H1 (cell line): ENCODE results near the gene NOL9. TPM values are rescaled to one million over a fixed set of nuclear protein-coding genes. Genes with fewer than 3 reads are reported as not detected.

Experiments
- CTCF ChIA-PET: fragments of 300-600 bp; sonication (Branson Sonifier 250); formaldehyde crosslinking; loops from one replicate; lab custom pipeline; 2021; ENCODE audit not compliant: partially characterized antibody; lab: Charles Lee
- POLR2A ChIA-PET: fragments of 300-600 bp; sonication (Branson Sonifier 250); formaldehyde crosslinking; loops from one replicate; lab custom pipeline; 2021; ENCODE audit warnings: inconsistent platforms; ENCODE audit not compliant: partially characterized antibody; lab: Charles Lee
- DNase-seq, 2 experiments: peaks; one replicate each; pipeline versions ENCODE4 v3.0.0 to v3.0.0-alpha.2; 2010 to 2022; ENCODE audit warnings: low spot score in 2 of 2, low read depth in 1 of 2, mixed read lengths in 1 of 2
- FAIRE-seq: peaks from 2 replicates; lab custom pipeline; 2011; peaks lifted over from hg19 to GRCh38; lab: Jason Lieb, UNC
- H2AFZ ChIP-seq: 2 replicates; pipeline ENCODE4 v1.8.1; 2012; ENCODE audit warnings: low read length, inconsistent platforms
- H2AK5ac ChIP-seq: 2 replicates; pipeline ENCODE4 v1.6.1; 2013; ENCODE audit warnings: low read depth, low read length
- H2BK120ac ChIP-seq: replicated peaks from 2 replicates; pipeline ENCODE3; 2013; ENCODE audit warnings: low read depth, low read length, inconsistent platforms
- H2BK12ac ChIP-seq: 2 replicates; pipeline ENCODE4 v1.6.1; 2013; ENCODE audit warnings: low read depth, low read length
- H2BK15ac ChIP-seq: 2 replicates; pipeline ENCODE4 v1.6.1; 2013; ENCODE audit warnings: low read length
- H2BK20ac ChIP-seq: 2 replicates; pipeline ENCODE4 v1.6.1; 2013; ENCODE audit warnings: low read length
- H2BK5ac ChIP-seq: 2 replicates; pipeline ENCODE4 v1.6.1; 2013; ENCODE audit warnings: low read depth, low read length
- H3K14ac ChIP-seq: 2 replicates; pipeline ENCODE4 v1.6.1; 2013; ENCODE audit warnings: inconsistent platforms; ENCODE audit not compliant: insufficient read length
- H3K18ac ChIP-seq: 2 replicates; pipeline ENCODE4 v1.6.1; 2013; ENCODE audit warnings: low read length; ENCODE audit errors: extremely low read depth
- H3K23ac ChIP-seq: 2 replicates; pipeline ENCODE4 v1.6.1; 2013; ENCODE audit warnings: inconsistent platforms; ENCODE audit not compliant: insufficient read length
- H3K23me2 ChIP-seq: 2 replicates; pipeline ENCODE4 v1.6.1; 2013; ENCODE audit warnings: low read depth, low read length
- H3K27ac ChIP-seq: 2 replicates; pipeline ENCODE4 v1.6.1; 2011; ENCODE audit warnings: low read depth, low read length, inconsistent platforms
- H3K27me3 ChIP-seq, 4 experiments: replicated peaks in 1 of 4; 1 replicate in 1 of 4; 2 replicates in 3 of 4; pipeline versions ENCODE4 v1.6.1 to v1.8.1; 2011 to 2013; ENCODE audit warnings: low read length in 3 of 4, mild to moderate bottlenecking in 3 of 4, inconsistent platforms in 2 of 4, mixed read lengths in 2 of 4, moderate library complexity in 1 of 4; ENCODE audit not compliant: control insufficient read depth in 3 of 4, insufficient read depth in 3 of 4; ENCODE audit errors: extremely low read depth in 1 of 4
- H3K36me3 ChIP-seq, 4 experiments: 2 replicates each; pipeline versions ENCODE4 v1.6.1 to v1.8.1; 2011 to 2013; ENCODE audit warnings: mild to moderate bottlenecking in 4 of 4, low read length in 3 of 4, moderate library complexity in 2 of 4, control low read depth in 1 of 4, inconsistent platforms in 1 of 4; ENCODE audit not compliant: insufficient read depth in 4 of 4, control insufficient read depth in 2 of 4
- H3K4ac ChIP-seq: replicated peaks from 2 replicates; pipeline ENCODE3; 2013; ENCODE audit warnings: low read length, low read depth, mixed read lengths, inconsistent platforms; ENCODE audit not compliant: insufficient read length
- H3K4me1 ChIP-seq, 4 experiments: replicated peaks in 1 of 4; 1 replicate in 1 of 4; 2 replicates in 3 of 4; pipeline versions ENCODE4 v1.6.1 to v1.8.1; 2011 to 2013; ENCODE audit warnings: low read length in 3 of 4, inconsistent platforms in 2 of 4, mixed read lengths in 1 of 4; ENCODE audit not compliant: insufficient read depth in 4 of 4, control insufficient read depth in 3 of 4
- H3K4me2 ChIP-seq, 2 experiments: 2 replicates each; pipeline versions ENCODE4 v1.6.1 to v1.8.1; 2011 to 2013; ENCODE audit warnings: low read depth in 2 of 2, low read length in 2 of 2, control low read depth in 1 of 2, inconsistent platforms in 1 of 2, mild to moderate bottlenecking in 1 of 2; ENCODE audit not compliant: insufficient read depth in 1 of 2
- H3K4me3 ChIP-seq, 4 experiments: fragments of 200-600, 300-600 bp in 1 of 4; sonication (generic), shearing (Covaris generic), sonication (Bioruptor Twin) in 1 of 4; 2 replicates each; pipeline versions ENCODE4 v1.5.1 to v1.8.1; 2011 to 2016; ENCODE audit warnings: low read length in 4 of 4, low read depth in 3 of 4, control low read depth in 2 of 4, inconsistent platforms in 2 of 4, mild to moderate bottlenecking in 2 of 4, mixed read lengths in 1 of 4, moderate library complexity in 1 of 4; ENCODE audit not compliant: insufficient read depth in 2 of 4; ENCODE audit errors: extremely low read depth in 1 of 4
- H3K56ac ChIP-seq: replicated peaks from 2 replicates; pipeline ENCODE3; 2013; ENCODE audit warnings: low read depth, mild to moderate bottlenecking, mixed read lengths, low read length, inconsistent platforms; ENCODE audit not compliant: insufficient read length
- H3K79me1 ChIP-seq: 2 replicates; pipeline ENCODE4 v1.6.1; 2013; ENCODE audit warnings: low read depth, low read length, control low read depth
- H3K79me2 ChIP-seq, 2 experiments: 2 replicates each; pipeline versions ENCODE4 v1.6.1 to v1.8.1; 2012 to 2013; ENCODE audit warnings: low read length in 2 of 2, mild to moderate bottlenecking in 2 of 2, inconsistent platforms in 1 of 2; ENCODE audit not compliant: insufficient read depth in 2 of 2, control insufficient read depth in 1 of 2
- H3K9ac ChIP-seq, 4 experiments: replicated peaks in 1 of 4; 1 replicate in 1 of 4; 2 replicates in 3 of 4; pipeline versions ENCODE4 v1.6.1 to v1.8.1; 2011 to 2013; ENCODE audit warnings: low read depth in 3 of 4, low read length in 3 of 4, control low read depth in 2 of 4, mild to moderate bottlenecking in 2 of 4, moderate library complexity in 2 of 4, inconsistent platforms in 1 of 4; ENCODE audit errors: extremely low read depth in 1 of 4
- H3K9me3 ChIP-seq, 2 experiments: 2 replicates each; pipeline versions ENCODE4 v1.6.1 to v1.8.1; 2012 to 2013; ENCODE audit warnings: mild to moderate bottlenecking in 2 of 2, moderate library complexity in 2 of 2, control low read depth in 1 of 2, inconsistent platforms in 1 of 2, low read depth in 1 of 2, low read length in 1 of 2, mixed read lengths in 1 of 2; ENCODE audit not compliant: insufficient read depth in 2 of 2
- H4K20me1 ChIP-seq, 2 experiments: replicated peaks in 1 of 2; 2 replicates each; pipeline versions ENCODE3 to v1.8.1; 2011 to 2013; ENCODE audit warnings: inconsistent platforms in 2 of 2, low read length in 2 of 2, mild to moderate bottlenecking in 1 of 2; ENCODE audit not compliant: insufficient read depth in 2 of 2, control insufficient read depth in 1 of 2
- H4K5ac ChIP-seq: 2 replicates; pipeline ENCODE4 v1.6.1; 2013; ENCODE audit warnings: low read length, low read depth, mixed read lengths, inconsistent platforms; ENCODE audit not compliant: insufficient read length
- H4K8ac ChIP-seq: 2 replicates; pipeline ENCODE4 v1.8.0; 2013; ENCODE audit warnings: mild to moderate bottlenecking, moderate library complexity, low read length, inconsistent platforms; ENCODE audit not compliant: insufficient read depth; ENCODE audit errors: extremely low read depth
- H4K91ac ChIP-seq: replicated peaks from 2 replicates; pipeline ENCODE3; 2013; ENCODE audit warnings: low read length, mixed read lengths, inconsistent platforms; ENCODE audit not compliant: insufficient read length
- BACH1 ChIP-seq: IDR thresholded peaks from 2 replicates; pipeline ENCODE4 v1.6.1; 2012; ENCODE audit warnings: low read length, improper control_type of control experiment
- CTBP2 ChIP-seq: IDR thresholded peaks from 2 replicates; pipeline ENCODE4 v1.7.0; 2011; ENCODE audit warnings: borderline replicate concordance, mild to moderate bottlenecking, moderate library complexity, mixed read lengths, low read length; ENCODE audit not compliant: insufficient read depth, insufficient read length
- JUN ChIP-seq: IDR thresholded peaks from 2 replicates; pipeline ENCODE4 v1.6.1; 2011; ENCODE audit warnings: low read depth, mild to moderate bottlenecking, improper control_type of control experiment, low read length
- MAFK ChIP-seq: IDR thresholded peaks from 2 replicates; pipeline ENCODE4 v1.6.1; 2012; ENCODE audit warnings: low read depth, mild to moderate bottlenecking, improper control_type of control experiment, low read length
- TCF12 ChIP-seq: IDR thresholded peaks from 2 replicates; pipeline ENCODE4 v1.6.1; 2011; ENCODE audit warnings: low read depth, mild to moderate bottlenecking, low read length
- USF2 ChIP-seq: IDR thresholded peaks from 2 replicates; pipeline ENCODE4 v1.6.1; 2011; ENCODE audit warnings: low read length, improper control_type of control experiment
- WGBS, 2 experiments: shearing (Covaris generic) in 1 of 2; methylation state at CpG; one replicate each; pipeline versions ENCODE4 v1.1.6 to v1.1.7; 2013 to 2015; ENCODE audit warnings: low lambda C conversion rate in 2 of 2, mixed read lengths in 2 of 2, inconsistent platforms in 1 of 2, low coverage in 1 of 2, missing lambda C conversion rate in 1 of 2; ENCODE audit not compliant: insufficient replicate concordance in 2 of 2, insufficient coverage in 1 of 2, insufficient read length in 1 of 2; ENCODE audit errors: extremely low coverage in 1 of 2, missing lambda C conversion rate in 1 of 2; 5-methylcytosine and 5-hydroxymethylcytosine counted together
- polyA plus RNA-seq, 7 experiments: library from polyadenylated mRNA; depleted of rRNA in 3 of 7; stranded (reverse) in 5 of 7; unstranded in 2 of 7; fragments of >200 nt in 5 of 7; fragments of 200-250 nt in 2 of 7; gene quantifications; 1 replicate in 5 of 7; 2 replicates in 1 of 7; 4 replicates in 1 of 7; pipeline versions ENCODE4 v1.2.1 to v1.2.3, GENCODE V29; 2011 to 2013; ENCODE audit warnings: missing spikeins in 2 of 7, mixed read lengths in 2 of 7
- total RNA-seq: library from RNA; stranded (reverse); fragmentation: NEBNext Ultra II Directional; extraction: Animal tissue kit (Norgen Biotek cat#: 25700); gene quantifications from 2 replicates; pipeline ENCODE4 v1.2.1, GENCODE V29; 2021

NOL9 gene
- total and polyA plus RNA-seq, 2 of the 8 experiments (the other 6 are each of a cell fraction or from before 2014, with no cell fraction given) = 17.1 to 38.1 TPM

GRCh38 chr1:6528492-6528891, 25.8 kb downstream of the NOL9 start:
- Histone ChIP-seq H3K18ac (no peak overlapping the region), H4K5ac (no peak overlapping the region), H3K4me1 (no peaks in the 10 kb centered on the region), H2BK20ac (no peak overlapping the region), H4K20me1 (peaks cover 3 to 6% of the 10 kb centered on the region in 2 experiments), H3K79me2 (no peaks in the 10 kb centered on the region), H3K23me2 (no peaks in the 10 kb centered on the region), H2BK12ac (no peak overlapping the region), H3K9me3 (no peaks in the 10 kb centered on the region), H3K36me3 (peaks cover 22 to 61% (median 52%) of the 10 kb centered on the region in 4 experiments; a peak in 7 of 8 replicates), H2BK120ac (no peak overlapping the region), H2AFZ (no peak overlapping the region), H3K14ac (no peak overlapping the region), H2BK15ac (no peak overlapping the region), H4K8ac (no peak overlapping the region), H3K4me3 (no peak overlapping the region), H2AK5ac (no peak overlapping the region), H3K27me3 (no peaks in the 10 kb centered on the region), H3K9ac (no peak overlapping the region), H3K4me2 (no peak overlapping the region), H3K56ac (no peak overlapping the region), H4K91ac (no peak overlapping the region), H3K79me1 (no peaks in the 10 kb centered on the region), H3K23ac (no peak overlapping the region), H3K4ac (no peak overlapping the region)
- CTCF ChIA-PET = interaction anchor here (0.6 to 2.7 kb wide), 9 partner anchors 9 to 73 kb away, joined by 3 to 9 read pairs (median 3); partner anchors contain the start of genes NOL9 and TAS1R1
- DNase-seq = no peak
- POLR2A ChIA-PET = interaction anchor here (0.7 to 1.5 kb wide), 4 partner anchors 9 to 23 kb away, joined by 3 to 6 read pairs (median 4); no protein-coding TSS in a partner anchor
- WGBS, 2 experiments = 94% methylated on average over 7 of the region's 7 CpGs; no CpG with 5 or more reads in 1 of the 2 experiments
- no peak for FAIRE-seq
- TF ChIP-seq CTBP2 (no peak), MAFK (no peak), JUN (no peak), USF2 (no peak), TCF12 (no peak), BACH1 (no peak)
- TF ChIP-seq, all 59 proteins: peak for 0
- no peak overlapping the region for H2BK5ac ChIP-seq
- H3K27ac ChIP-seq = no peak overlapping the region
